HG03521 (cell line): ENCODE results near the gene IRS1.

Experiments used
- ATAC-seq: cut with Tn5 transposase; IDR thresholded peaks from one replicate; pipeline ENCODE4 v1.9.1; 2021; ENCODE audit warnings: mild to moderate bottlenecking, moderate library complexity; ENCODE audit not compliant: unreplicated experiment

Gene IRS1

DNA sequence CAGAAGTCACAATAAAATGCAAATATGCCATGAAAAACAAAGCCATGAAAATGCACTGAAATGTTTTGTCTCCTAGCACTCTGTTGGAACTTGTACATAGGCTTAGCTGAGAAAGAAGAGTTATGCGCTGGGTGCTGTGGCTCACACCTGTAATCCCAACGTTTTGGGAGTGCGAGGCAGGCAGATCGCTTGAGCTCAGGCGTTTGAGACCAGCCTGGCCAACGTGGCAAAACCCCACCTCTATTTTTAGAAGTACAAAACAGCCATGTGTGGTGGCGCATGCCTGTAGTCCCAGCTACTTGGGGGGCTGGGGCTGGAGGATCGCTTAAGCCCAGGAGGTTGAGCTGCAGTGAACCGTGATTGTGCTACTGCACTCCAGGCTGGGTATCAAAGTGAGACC, 39.9 kb downstream of the IRS1 start:
- ATAC-seq: no peak

DNA sequence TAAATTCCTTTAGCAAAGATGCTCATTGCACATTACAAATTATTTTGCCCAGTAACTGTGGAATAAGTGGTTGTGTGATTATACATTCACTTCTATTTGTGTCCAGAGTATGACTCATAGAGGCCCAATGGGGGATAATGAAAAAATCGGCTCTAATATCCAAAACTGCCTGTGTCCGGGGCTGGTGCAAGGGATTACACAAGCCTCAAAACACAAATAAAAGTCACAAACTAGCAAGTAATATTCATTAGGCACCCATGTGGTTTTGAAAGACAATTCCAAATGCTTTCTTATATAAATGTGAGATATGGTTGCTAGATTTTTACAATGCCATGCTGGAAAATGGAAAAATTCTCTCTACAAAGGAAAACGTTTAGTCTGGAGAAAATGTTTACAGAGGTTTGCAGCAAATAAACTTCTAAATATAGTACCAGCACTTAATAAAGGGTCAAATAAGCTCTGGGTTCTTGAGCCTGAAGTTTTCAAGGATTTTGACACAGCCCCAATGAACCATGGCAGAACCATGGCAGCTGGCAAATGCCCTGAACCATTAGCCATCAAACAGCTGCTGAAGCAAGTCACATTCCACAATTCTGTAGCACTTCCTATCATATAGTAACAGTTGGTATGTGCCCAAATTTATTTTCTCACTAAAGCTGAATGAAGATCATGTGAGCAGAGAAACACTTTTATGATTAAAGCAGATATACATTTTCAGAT, 40.5 kb downstream of the IRS1 start:
- ATAC-seq: no peak

DNA sequence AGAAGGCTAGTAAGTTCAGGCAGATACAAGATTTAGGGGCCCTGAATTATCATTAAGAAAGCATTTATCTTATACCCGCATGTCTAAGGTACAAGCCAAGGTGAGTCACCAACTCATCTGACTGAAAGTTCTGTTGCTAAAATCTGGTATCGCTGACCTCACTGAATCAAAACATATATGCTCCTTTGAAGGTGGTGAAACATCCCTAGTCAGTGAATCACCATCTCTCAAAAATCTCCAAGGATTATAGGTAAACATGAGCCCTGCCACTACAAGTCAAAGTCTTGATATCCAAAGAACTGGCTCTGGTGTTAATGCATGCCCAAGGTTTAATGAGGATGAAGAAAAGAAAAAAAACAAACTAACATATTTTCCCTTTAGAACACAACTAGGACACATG, 43.5 kb downstream of the IRS1 start:
- ATAC-seq: no peak

DNA sequence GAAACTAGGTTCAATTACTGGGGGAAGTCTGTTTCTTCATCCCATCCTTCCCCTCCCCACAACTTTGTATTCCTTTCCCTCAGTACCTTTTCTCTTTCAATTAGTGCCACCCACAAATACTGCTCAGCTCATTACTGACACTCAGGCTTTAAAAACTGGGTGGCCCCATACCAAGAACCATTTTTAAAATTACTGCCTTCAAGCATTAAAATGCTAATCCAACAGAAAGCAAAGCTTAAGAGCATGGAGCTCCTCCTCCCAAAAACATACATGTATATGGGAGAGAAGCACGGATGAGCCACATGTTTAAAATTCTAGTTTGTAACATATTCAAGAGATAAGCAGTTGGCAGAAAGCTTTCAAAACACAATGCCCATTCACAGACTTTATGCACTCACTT, 44.0 kb downstream of the IRS1 start:
- no peak for ATAC-seq

DNA sequence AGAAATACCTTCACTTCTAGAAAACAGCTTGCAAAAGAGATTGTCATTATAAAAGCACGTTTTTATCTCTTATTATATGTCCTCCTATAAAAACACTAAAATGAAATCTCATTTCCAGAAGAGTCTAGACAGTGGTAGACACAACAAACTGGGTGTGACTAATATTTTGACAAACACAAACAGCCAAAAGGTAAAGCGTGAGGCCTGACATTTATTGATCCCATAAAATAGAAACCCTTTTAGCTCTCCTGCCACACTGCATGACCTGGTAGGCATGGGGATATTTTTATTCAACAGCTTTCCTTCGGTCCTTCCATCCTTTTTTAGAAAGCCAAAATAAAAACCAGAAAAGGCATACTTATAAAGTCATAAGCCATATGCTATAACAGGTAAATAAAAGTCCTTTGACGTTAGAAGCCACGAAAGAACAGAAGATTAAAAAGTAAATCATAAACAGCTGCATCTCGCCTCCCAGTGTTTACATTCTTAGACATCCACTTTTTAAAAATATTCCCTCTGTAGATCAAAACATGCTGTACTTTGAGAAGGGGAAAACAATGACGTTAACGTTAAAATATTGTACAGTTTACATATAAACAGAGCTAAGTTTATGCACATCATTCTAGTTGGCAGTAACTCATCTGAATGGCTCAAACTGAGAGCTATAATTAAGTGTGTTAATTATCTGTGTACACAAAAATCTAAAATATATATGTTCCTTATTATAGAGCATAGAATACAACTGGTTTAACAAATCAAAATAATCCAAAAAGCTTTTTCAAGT, 44.6 kb downstream of the IRS1 start:
- ATAC-seq: no peak

DNA sequence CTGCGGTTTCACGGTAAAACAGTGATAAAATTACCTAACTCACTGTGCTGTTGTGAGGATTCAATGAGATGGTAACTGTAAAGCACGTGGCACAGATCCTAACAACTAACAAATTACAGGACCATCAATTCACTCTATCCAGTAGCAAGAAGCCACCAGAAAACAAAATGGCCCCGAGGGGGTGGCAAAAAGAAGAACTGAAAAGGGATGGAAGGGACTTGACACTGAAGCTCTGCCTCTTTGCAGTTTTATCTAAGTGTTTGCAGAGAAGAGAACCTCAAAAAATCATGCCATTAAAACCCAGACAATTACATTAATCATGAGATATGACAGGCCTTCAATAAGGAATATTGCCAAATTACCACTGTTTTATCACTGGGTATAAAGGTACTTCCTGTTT, 46.7 kb downstream of the IRS1 start:
- ATAC-seq: no peak

DNA sequence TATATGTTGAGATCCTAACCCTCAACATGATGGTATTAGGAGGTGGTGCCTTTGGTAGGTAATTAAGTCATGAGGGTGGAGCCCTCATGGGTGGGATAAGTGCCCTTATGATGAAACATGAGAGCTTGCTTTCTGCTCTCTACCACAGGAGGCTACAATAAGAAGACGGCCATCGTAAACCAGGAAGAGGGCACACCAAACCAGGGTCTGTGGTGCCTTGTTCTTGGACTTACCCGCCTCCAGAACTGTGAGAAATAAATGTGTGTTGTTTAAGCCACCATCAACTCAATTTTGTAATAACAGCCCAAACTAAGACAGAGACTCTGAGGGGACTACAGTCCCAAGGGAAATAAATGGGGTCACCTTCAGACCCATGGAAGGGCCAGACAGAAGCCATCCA, 52.3 kb downstream of the IRS1 start:
- no peak for ATAC-seq

DNA sequence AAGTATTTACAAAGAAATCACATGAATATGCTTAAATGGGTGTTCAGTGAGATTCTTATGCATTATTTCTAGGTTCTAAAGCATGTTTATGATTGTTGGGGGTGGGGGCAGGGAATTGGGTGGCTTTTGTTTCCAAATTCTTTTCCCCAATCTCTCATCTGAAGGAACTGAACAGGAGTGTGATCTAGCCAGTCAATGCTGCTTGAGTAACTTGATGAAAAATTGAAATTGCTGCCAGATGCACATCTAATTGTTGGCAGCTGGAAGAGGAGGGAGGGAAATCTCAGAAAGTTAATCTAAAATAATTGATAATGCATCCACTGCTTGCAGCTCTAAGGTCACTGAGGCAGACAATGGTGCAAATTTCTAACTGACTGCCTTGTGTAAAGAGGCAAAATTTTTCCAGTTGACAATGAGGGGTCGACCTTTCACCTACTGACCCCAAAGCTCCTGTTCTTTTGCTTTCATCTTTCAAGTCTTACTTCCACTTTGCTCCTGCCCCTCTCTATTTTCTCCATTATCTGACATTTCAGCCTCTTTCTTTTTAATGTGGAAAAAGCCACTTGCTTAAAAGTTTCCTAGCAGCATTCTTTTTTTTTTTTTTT, 53.3 kb downstream of the IRS1 start:
- ATAC-seq: no peak

DNA sequence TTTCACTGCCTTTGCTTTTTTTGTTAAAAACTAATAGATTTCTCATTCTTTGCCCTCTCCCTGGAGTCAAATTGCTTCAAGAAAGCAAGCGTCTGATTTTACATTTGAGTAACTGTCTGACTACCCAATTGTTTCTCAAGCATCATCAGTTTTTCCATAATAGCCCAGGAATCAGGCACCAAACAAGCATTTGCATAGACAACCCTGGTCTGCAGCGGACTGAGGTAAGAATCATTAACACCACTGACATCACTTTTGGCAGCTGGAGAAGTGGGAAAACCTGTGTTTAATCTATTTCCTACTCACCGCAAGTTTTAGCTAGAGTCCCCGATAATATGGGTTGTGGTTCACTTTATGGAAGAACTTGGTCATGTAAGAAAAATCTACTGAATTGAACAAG, 55.7 kb downstream of the IRS1 start:
- no peak for ATAC-seq

DNA sequence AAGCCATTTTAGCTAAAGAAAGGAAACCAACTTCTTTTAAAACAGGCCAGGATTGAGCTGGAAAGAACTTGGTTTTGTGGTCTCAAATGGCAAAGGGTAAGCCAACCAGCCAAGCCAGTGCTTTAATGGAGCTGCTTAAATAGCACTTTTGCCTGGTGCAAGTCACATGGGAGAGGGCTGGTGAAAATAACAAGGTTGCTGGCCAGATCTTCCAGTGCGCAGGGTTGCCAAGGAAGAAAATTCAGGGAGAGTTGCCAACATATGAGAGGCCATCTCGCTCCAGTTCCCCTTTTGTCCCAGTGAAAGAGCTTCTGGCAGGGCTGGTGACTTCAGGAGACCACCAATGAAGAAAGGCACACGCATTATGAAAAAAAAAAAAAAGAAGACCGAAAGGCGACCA, 57.3 kb downstream of the IRS1 start:
- ATAC-seq: no peak

DNA sequence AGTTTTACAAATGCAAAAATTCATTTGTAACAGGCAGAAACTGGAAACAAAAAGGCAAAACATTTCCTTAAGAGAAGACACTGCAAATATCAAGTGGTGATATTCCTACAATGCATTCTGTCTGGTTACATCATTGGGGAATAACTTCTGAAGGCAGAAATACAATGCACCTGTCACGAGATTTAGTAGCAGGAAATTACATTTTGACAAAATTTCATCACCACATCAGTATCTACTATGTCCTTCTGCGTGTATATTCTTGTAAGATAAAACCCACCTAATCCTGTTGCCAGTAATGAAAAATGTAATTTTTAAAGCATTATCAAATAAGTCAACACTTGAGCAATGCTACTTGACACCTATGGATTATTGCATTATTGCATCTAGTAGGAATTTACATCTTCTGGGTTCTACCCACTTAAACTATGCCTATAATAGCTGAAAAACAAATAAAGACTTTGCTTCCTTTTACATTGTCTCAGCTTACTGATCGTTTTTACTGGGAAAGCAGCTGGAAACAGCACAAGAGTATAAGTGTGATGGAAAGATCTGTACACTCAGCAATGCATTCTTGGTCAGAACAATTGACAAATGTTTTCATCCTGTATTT, 59.5 kb downstream of the IRS1 start:
- ATAC-seq: no peak

DNA sequence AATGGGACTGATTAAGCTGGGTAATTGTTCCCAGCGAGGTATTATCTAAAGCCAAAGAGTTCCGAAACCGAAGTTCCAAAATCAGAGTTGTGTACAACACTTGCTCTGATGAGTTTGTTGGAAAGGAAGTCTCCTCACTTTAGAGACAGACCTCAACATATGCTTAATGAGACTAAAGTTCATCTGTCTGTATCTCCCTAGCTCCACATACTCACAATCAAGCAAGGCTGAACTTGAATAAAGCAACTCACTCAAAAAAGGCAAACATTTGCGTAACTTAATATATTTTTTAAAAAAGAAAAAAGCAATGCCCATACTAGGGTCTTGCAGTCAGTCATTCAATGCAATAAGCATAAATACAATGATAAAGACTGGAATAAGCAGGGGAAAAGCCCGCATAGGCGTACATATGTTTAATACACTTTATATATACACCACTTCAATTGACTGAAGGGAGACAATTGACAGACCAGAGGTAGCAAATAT, 60.0 kb downstream of the IRS1 start:
- no peak for ATAC-seq

DNA sequence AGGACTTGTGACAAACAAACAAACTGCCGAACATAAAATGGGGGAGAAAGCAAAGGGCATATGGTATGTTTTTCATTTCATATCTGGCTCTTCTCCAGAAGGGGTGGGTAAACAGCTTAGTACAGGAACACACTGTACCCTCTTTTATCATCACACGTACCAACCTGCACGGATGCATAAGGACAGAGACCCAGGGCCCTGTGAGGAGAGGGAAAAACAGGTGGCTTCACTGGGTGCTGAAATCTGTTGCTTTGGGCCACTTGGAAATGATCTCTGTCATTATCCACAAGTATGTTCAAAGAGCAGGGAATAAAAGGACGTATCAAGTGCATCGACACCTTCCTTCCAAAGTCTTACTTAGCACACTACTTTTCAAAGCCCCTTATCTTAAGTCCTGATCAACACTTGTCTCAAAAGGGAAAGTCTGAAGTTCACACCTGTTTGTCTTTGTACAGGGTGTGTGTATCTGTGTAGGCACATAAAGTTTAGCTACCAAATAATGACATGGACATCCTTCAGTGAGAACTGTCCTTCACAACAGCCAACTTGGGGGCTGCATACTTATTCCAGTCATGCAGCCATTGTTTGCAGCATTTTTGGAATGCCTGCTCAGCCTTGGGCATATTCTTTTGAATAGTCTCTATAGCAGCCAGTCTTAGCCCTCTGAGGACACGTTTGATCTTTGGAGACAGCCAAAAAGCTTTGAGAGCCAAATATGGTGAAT, 60.6 kb downstream of the IRS1 start:
- ATAC-seq: no peak

DNA sequence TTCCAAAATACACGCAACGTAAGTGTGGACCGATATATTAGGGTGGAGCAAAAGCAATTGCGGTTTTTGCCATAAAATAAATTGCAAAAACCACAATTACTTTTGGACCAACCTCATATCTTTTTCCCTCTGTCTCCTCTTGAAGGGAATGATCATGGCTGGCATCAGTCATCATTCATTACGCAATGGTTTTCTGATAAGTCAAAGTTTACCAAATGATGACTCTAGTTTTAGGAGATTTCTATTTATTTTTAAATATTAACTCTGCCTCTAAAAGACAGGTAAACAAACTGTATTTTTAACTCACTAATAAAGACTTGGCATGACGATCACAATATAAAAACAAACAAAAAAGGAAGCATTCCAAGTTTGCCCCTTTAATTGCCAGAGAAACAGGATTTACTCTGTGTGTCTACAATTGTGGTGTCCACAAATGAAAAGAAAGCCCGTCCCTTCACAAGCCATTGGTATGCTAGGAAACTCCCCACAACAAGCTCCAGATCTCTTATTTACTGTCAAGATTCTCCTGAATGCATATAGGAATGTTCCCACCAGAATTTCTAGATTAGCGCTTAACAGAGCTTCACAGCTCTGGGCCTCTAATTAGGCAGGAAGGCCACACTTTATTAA, 61.3 kb downstream of the IRS1 start:
- ATAC-seq: no peak

DNA sequence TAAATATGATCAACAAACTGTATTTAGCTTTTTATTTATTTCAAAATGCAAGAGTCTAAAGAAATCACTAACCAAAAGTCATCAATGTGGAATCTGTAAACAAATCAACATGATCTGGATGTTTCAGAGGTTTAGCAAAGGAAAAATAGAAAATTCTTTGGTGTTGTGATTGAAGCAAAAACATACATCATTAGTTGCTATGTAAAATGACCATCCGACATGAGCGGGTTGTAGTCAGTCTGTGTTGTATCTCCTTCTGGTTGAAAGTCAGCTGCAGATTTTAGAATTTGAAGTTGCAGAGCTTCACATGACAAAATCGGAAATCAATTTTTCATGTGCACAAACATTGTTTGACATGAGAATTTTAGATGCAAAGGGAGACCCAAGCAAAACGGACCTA, 63.2 kb downstream of the IRS1 start:
- ATAC-seq: no peak

DNA sequence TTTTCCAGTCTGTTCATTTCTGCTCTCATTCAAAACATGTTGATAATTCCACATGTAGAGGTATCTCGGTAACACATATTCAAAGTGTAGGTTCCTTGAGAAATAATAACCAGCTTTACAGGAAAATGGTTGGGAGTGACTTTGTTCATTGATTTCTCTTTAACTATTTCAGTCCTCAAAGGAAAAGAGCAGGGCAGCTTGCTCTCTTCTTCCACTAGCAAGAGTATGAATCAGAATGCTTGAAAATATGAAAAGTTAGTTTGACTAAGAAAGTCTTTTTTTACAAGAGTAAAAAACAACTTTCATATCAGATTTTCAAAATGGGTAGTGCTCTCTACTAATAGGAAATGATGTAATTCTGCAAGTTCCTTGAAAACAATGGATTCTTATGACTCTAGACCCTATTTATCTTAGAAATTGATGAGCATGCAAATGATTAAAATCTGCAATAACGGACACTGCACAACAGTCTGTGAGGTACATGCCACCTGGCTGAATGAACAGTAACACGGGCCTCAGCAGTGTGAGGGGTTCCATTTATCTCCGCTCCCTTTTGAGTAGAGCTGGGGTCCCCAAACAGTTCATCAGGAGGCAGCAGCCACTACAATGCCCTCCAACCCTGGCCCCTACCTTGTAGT, 65.6 kb downstream of the IRS1 start:
- no peak for ATAC-seq

DNA sequence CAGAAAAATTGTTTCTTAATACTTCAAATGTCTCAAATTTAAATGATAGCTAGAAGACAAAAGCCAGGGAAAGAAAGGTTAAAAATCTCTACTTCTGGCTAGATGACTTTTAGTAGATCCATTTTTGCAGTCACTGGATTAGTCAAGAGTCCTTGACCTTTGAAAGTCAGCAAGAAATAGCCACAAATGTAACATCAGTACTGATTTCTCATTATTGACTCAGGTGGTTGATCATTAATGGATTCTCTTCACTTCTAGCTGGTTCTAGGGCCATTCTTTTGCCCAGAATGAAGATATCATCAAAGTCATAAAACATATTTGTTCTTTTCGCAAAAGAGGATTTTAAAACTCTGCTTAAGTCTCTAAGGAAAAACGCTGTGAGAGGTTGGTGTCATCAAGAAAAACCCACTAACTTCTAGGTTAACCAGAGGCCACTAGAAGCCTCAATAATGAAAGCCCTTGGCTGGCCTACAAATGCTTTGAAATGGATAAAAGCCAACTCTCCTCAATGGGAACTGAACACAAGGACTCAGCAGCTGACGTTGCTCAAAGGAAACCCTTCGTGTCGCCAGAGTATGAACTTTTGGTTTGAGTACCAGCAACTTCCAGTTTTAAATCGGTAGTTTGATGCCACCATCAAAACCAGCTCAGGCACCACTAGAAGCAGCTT, 66.3 kb downstream of the IRS1 start:
- no peak for ATAC-seq

DNA sequence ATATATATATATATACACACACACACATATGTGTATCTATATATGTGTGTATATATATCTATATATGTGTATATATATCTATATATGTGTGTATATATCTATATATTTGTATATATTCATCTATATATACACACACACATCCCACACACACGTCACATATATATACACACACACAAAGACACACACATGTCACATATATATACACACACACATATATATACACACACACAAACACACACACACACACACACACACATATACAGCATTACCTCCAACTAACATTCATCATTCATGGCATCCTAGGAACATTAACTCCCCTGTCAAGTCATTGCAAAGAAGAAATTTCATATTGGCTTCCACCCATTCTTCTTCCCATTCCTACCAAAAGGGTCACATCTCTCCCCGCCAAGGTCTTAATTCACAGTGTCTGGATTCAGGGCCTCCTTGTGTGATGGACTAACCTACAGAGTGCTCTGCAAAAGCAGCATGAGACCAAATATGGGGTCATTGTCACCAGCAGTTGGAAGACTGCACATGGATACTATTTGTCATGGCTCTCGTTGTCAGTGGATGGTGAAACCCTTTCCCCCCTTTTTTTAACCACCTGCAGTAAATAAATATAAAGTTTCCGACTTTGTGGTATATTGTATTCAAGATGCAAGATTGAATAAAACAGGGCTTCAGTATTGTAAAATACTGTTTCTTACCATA, 67.0 kb downstream of the IRS1 start:
- ATAC-seq: no peak

DNA sequence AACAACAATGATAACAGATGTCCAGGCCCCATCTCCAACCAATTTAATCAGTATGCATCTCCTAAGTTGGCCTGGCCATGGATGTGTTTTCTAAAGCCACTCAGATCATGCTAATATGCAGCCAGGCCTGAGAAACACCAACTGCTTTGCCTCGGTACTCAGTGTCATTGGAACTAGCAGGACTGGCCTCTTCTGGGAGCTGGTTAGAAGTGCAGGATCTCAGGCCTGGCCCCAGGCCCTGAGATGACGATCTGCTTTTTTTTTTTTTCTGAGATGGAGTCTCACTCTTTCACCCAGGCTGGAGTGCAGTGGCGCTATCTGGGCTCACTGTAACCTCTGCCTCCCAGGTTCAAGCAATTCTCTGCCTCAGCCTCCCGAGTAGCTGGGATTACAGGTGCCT, 69.1 kb downstream of the IRS1 start:
- no peak for ATAC-seq
